Uterus (tissue), 4 donors: ENCODE results near the gene ATMIN. TPM values are rescaled to one million over a fixed set of nuclear protein-coding genes. Genes with fewer than 3 reads are reported as not detected.

Source experiments
- DNase-seq, 2 donors: peaks; one replicate each; pipeline ENCODE4 v3.0.0-alpha.2; 2019 to 2020
- H3K27ac ChIP-seq, 2 donors: fragments of 200-600 bp; sonication (generic); 1 replicate in 1 of 2; 2 replicates in 1 of 2; pipeline ENCODE4 v1.5.1; 2016 to 2018
- H3K27me3 ChIP-seq, 2 donors: fragments of 200-600 bp; sonication (generic); one replicate each; pipeline ENCODE4 v1.5.1; 2018 to 2019; ENCODE audit warnings: control low read depth in 1 of 2
- H3K36me3 ChIP-seq, 2 donors: fragments of 200-600 bp; sonication (generic); one replicate each; pipeline ENCODE4 v1.5.1; 2019; ENCODE audit warnings: control low read depth in 1 of 2
- H3K4me1 ChIP-seq, 2 donors: fragments of 200-600 bp; sonication (generic); one replicate each; pipeline ENCODE4 v1.5.1; 2018 to 2019; ENCODE audit warnings: control low read depth in 1 of 2
- H3K4me3 ChIP-seq, 2 donors: fragments of 200-600 bp; sonication (generic); 1 replicate in 1 of 2; 2 replicates in 1 of 2; pipeline ENCODE4 v1.5.1; 2018 to 2019; ENCODE audit warnings: mild to moderate bottlenecking in 1 of 2
- H3K9me3 ChIP-seq, 2 donors: fragments of 200-600 bp; sonication (generic); one replicate each; pipeline ENCODE4 v1.5.1; 2019; ENCODE audit warnings: control low read depth in 1 of 2
- POLR2A ChIP-seq, 2 donors: fragments of 450-650 bp; IDR thresholded peaks; one replicate each; pipeline ENCODE4 v1.6.1; 2016; ENCODE audit warnings: antibody characterized with exemption in 2 of 2, mild to moderate bottlenecking in 1 of 2, moderate library complexity in 1 of 2
- intact Hi-C: fragments of 100-400 bp; cut with DNase I; formaldehyde crosslinking; loops from one replicate; pipeline ENCODE4 v1.15.1; 2023; ENCODE audit warnings: low total_unique reads
- total RNA-seq, 4 donors: library from RNA; depleted of rRNA in 3 of 4; stranded (reverse); fragments of >200 nt in 3 of 4; gene quantifications; one replicate each; pipeline versions ENCODE4 v1.1.0 to v1.2.4, GENCODE V29; 2014 to 2023
- TF ChIP-seq, protein P1 (sequence below), 4 experiments: fragments of 200-600 bp in 2 of 4; fragments of 450-650 bp in 2 of 4; sonication (generic) in 2 of 4; IDR thresholded peaks; one replicate each; pipeline ENCODE4 v1.5.1; 2016 to 2019; ENCODE audit warnings: antibody characterized with exemption in 4 of 4, mild to moderate bottlenecking in 2 of 4, moderate library complexity in 1 of 4
- donor health status: DM: yes; HTN: yes; CAD: no.

Gene ATMIN
- total RNA-seq, 4 donors from 2014 or later: 17.2 to 51.8 (median 29.8) TPM

GRCh38 chr16:81081014-81081413 is 45.4 kb downstream of the ATMIN start:
- Histone ChIP-seq H3K27ac (no peak overlapping the region), H3K9me3 (no peaks in the 10 kb centered on the region), H3K36me3 (no peaks in the 10 kb centered on the region), H3K4me3 (no peak overlapping the region), H3K27me3 (no peaks in the 10 kb centered on the region), H3K4me1 (no peaks in the 10 kb centered on the region)
- intact Hi-C loops: no loop called here
- TF ChIP-seq POLR2A (IDR thresholded peaks at IDR 0.05): no peak
- TF ChIP-seq, protein P1, sequence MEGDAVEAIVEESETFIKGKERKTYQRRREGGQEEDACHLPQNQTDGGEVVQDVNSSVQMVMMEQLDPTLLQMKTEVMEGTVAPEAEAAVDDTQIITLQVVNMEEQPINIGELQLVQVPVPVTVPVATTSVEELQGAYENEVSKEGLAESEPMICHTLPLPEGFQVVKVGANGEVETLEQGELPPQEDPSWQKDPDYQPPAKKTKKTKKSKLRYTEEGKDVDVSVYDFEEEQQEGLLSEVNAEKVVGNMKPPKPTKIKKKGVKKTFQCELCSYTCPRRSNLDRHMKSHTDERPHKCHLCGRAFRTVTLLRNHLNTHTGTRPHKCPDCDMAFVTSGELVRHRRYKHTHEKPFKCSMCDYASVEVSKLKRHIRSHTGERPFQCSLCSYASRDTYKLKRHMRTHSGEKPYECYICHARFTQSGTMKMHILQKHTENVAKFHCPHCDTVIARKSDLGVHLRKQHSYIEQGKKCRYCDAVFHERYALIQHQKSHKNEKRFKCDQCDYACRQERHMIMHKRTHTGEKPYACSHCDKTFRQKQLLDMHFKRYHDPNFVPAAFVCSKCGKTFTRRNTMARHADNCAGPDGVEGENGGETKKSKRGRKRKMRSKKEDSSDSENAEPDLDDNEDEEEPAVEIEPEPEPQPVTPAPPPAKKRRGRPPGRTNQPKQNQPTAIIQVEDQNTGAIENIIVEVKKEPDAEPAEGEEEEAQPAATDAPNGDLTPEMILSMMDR (IDR thresholded peaks at IDR 0.05): no peak
- no peak for DNase-seq

GRCh38 chr16:81088836-81089235 is 53.2 kb downstream of the ATMIN start:
- Histone ChIP-seq H3K4me3 (no peak overlapping the region), H3K27me3 (no peaks in the 10 kb centered on the region), H3K36me3 (no peaks in the 10 kb centered on the region), H3K4me1 (no peaks in the 10 kb centered on the region), H3K9me3 (no peaks in the 10 kb centered on the region), H3K27ac (no peak overlapping the region)
- no peak for TF ChIP-seq POLR2A (IDR thresholded peaks at IDR 0.05)
- TF ChIP-seq, protein P1 (IDR thresholded peaks at IDR 0.05): no peak
- no peak for DNase-seq
- intact Hi-C loops: no loop called here

DNA sequence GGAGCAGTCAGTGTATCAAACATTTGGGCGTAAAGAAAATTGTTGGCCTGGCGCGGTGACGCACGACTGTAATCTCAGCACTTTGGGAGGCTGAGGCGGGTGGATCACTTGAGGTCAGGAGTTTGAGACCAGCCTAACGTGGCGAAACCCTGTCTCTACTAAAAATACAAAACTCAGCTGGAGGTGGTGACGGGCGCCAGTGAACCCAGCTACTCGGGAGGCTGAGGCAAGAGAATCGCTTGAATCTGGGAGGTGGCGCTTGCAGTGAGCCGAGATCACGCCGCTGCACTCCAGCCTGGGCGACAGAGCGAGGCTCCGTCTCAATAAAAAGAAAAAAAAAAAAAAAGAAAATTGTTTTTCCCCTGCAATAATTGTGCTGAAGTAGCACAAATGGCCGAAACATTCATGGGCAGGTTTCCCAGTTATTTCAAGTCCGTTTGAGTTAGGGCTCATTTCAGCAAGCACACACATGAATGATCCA is 59.2 kb downstream of the ATMIN start:
- no peak for TF ChIP-seq POLR2A (IDR thresholded peaks at IDR 0.05)
- TF ChIP-seq, protein P1 (IDR thresholded peaks at IDR 0.05): no peak
- Histone ChIP-seq H3K9me3 (no peaks in the 10 kb centered on the region), H3K4me3 (peak overlapping the region in 1 of 2 donors; percentile 13), H3K4me1 (no peaks in the 10 kb centered on the region), H3K27me3 (no peaks in the 10 kb centered on the region), H3K36me3 (no peaks in the 10 kb centered on the region), H3K27ac (no peak overlapping the region)
- intact Hi-C loops: no loop called here
- no peak for DNase-seq

DNA sequence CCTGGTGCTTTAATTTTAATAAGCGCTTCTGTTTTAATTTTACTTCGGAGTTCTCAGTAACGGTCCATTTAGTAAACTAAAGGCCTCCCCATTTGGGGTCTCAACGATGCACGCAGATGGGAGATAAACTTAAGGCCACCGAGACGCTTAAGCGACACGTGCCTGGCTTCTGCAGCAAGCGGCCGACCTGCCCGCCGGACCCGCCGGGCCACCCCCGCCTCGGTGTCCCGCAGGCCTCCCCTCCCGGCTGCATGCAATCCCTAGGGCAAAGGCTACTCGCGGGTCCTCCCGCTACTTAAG is 60.0 kb downstream of the ATMIN start:
- Histone ChIP-seq H3K4me1 (no peaks in the 10 kb centered on the region), H3K36me3 (no peaks in the 10 kb centered on the region), H3K27me3 (no peaks in the 10 kb centered on the region), H3K27ac (peak overlapping the region; percentile 29 to 84), H3K4me3 (peak overlapping the region; percentile 38 to 98), H3K9me3 (no peaks in the 10 kb centered on the region)
- intact Hi-C loops: no loop called here
- TF ChIP-seq, protein P1 (IDR thresholded peaks at IDR 0.05): no peak
- no peak for TF ChIP-seq POLR2A (IDR thresholded peaks at IDR 0.05)
- DNase-seq: no peak

GRCh38 chr16:81095953-81096714 is 60.5 kb downstream of the ATMIN start, which contains the start of gene GCSH:
GCSH (minus strand) TSS chr16:81096395; CDS start chr16:81096278, 117 bp downstream.
- Histone ChIP-seq H3K27me3 (no peaks in the 10 kb centered on the region), H3K4me1 (no peaks in the 10 kb centered on the region), H3K9me3 (no peaks in the 10 kb centered on the region), H3K4me3 (peak within 1 kb of the TSS; percentile 38 to 98), H3K27ac (peak within 1 kb of the TSS; percentile 29 to 84), H3K36me3 (no peaks in the 10 kb centered on the region)
- TF ChIP-seq, protein P1 (IDR thresholded peaks at IDR 0.05): no peak
- TF ChIP-seq POLR2A (IDR thresholded peaks at IDR 0.05): peak in 1 of 2 donors; percentile 54
- intact Hi-C loops: no loop called here
- peak; percentile 99 for DNase-seq
